Loucy (cell line): ENCODE measurements around the gene GNLY.

ENCODE experiments used
- H2AFZ ChIP-seq: fragments of 200-600 bp; sonication (generic); 2 replicates; pipeline ENCODE4 v1.6.0; 2016; ENCODE audit warnings: antibody characterized with exemption, mild to moderate bottlenecking, low read length, moderate library complexity
- H3F3A ChIP-seq: fragments of 200-600 bp; 2 replicates; pipeline ENCODE4 v1.6.0; 2016; ENCODE audit warnings: antibody characterized with exemption, low read depth, mild to moderate bottlenecking
- H3K27me3 ChIP-seq: fragments of 200-600 bp; sonication (generic); 2 replicates; pipeline ENCODE4 v1.6.1; 2014; ENCODE audit warnings: low read length, mild to moderate bottlenecking; ENCODE audit not compliant: insufficient read depth, poor library complexity, severe bottlenecking
- H3K36me3 ChIP-seq: fragments of 200-600 bp; sonication (generic); 2 replicates; pipeline ENCODE4 v1.6.1; 2016; ENCODE audit warnings: low read length; ENCODE audit not compliant: insufficient read depth
- H3K4me1 ChIP-seq: fragments of 200-600 bp; sonication (generic); 2 replicates; pipeline ENCODE4 v1.5.1; 2014; ENCODE audit warnings: low read length, mild to moderate bottlenecking; ENCODE audit not compliant: insufficient read depth, poor library complexity, severe bottlenecking
- H3K4me2 ChIP-seq: fragments of 200-600 bp; sonication (generic); 2 replicates; pipeline ENCODE4 v1.6.0; 2014; ENCODE audit warnings: antibody characterized with exemption, low read length, low read depth, mild to moderate bottlenecking; ENCODE audit not compliant: poor library complexity, severe bottlenecking
- H3K4me3 ChIP-seq: fragments of 200-600 bp; sonication (generic); 2 replicates; pipeline ENCODE4 v1.5.1; 2014; ENCODE audit warnings: low read length, mild to moderate bottlenecking, mixed read lengths; ENCODE audit not compliant: poor library complexity, severe bottlenecking
- H3K79me2 ChIP-seq: fragments of 200-600 bp; sonication (generic); 2 replicates; pipeline ENCODE4 v1.6.1; 2014; ENCODE audit warnings: low read length; ENCODE audit not compliant: insufficient read depth
- H3K9ac ChIP-seq: fragments of 200-600 bp; sonication (generic); 2 replicates; pipeline ENCODE4 v1.6.0; 2014; ENCODE audit warnings: mild to moderate bottlenecking, low read depth, low read length, moderate library complexity; ENCODE audit not compliant: poor library complexity, severe bottlenecking
- H3K9me2 ChIP-seq: fragments of 200-600 bp; sonication (generic); replicated peaks from 2 replicates; pipeline ENCODE4 v1.6.1; 2016; ENCODE audit warnings: low read depth, low read length, mixed read lengths
- H3K9me3 ChIP-seq: fragments of 200-600 bp; sonication (generic); 2 replicates; pipeline ENCODE4 v1.6.1; 2014; ENCODE audit warnings: mild to moderate bottlenecking, antibody characterized with exemption, low read length, low read depth; ENCODE audit not compliant: insufficient read depth
- H4K20me1 ChIP-seq: fragments of 200-600 bp; sonication (generic); 2 replicates; pipeline ENCODE4 v1.6.0; 2014; ENCODE audit warnings: antibody characterized with exemption, low read length, mild to moderate bottlenecking; ENCODE audit not compliant: insufficient read depth, poor library complexity, severe bottlenecking
- EZH2phosphoT487 ChIP-seq: fragments of 200-600 bp; IDR thresholded peaks from 2 replicates; pipeline ENCODE4 v1.6.1; 2018; ENCODE audit warnings: antibody characterized with exemption, mild to moderate bottlenecking, moderate library complexity, borderline replicate concordance
- TF ChIP-seq, protein P1 (sequence below): fragments of 200-600 bp; sonication (generic); conservative IDR thresholded peaks from 2 replicates; pipeline ENCODE4 v1.5.1; 2014; ENCODE audit warnings: mild to moderate bottlenecking, antibody characterized with exemption, low read length

The GNLY gene

DNA sequence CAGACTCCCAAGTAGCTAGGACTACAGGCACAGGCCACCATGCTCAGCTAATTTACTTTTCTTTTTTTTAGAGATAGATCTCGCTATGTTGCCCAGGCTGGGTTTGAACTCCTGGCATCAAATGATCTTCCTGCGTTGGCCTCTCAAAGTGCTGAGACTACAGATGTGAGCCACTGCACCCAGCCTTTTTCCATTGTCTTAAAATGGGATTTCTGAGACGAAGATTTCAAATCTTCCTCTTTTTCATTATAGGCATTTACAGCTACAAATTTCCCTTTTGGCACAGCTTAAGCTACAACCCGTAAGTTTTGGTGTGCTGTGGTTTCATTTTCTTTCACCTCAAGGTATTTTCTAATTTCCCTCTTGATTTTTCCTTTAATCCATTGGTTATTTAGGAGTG lies 8.6 kb downstream of the GNLY start:
- no peak overlapping the region for H3K4me3 ChIP-seq
- H3K9me2 ChIP-seq = no peaks in the 10 kb centered on the region
- H4K20me1 ChIP-seq = no peaks in the 10 kb centered on the region
- H3K4me1 ChIP-seq = peaks cover 17% of the 10 kb centered on the region
- H3K9me3 ChIP-seq = no peaks in the 10 kb centered on the region
- H3K36me3 ChIP-seq = no peaks in the 10 kb centered on the region
- no peaks in the 10 kb centered on the region for H3K79me2 ChIP-seq
- no peaks in the 10 kb centered on the region for H3F3A ChIP-seq
- TF ChIP-seq, protein P1, sequence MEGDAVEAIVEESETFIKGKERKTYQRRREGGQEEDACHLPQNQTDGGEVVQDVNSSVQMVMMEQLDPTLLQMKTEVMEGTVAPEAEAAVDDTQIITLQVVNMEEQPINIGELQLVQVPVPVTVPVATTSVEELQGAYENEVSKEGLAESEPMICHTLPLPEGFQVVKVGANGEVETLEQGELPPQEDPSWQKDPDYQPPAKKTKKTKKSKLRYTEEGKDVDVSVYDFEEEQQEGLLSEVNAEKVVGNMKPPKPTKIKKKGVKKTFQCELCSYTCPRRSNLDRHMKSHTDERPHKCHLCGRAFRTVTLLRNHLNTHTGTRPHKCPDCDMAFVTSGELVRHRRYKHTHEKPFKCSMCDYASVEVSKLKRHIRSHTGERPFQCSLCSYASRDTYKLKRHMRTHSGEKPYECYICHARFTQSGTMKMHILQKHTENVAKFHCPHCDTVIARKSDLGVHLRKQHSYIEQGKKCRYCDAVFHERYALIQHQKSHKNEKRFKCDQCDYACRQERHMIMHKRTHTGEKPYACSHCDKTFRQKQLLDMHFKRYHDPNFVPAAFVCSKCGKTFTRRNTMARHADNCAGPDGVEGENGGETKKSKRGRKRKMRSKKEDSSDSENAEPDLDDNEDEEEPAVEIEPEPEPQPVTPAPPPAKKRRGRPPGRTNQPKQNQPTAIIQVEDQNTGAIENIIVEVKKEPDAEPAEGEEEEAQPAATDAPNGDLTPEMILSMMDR = no peak
- TF ChIP-seq EZH2phosphoT487 = no peak
- no peaks in the 10 kb centered on the region for H3K27me3 ChIP-seq
- no peak overlapping the region for H2AFZ ChIP-seq
- no peak overlapping the region for H3K9ac ChIP-seq
- no peak overlapping the region for H3K4me2 ChIP-seq

DNA sequence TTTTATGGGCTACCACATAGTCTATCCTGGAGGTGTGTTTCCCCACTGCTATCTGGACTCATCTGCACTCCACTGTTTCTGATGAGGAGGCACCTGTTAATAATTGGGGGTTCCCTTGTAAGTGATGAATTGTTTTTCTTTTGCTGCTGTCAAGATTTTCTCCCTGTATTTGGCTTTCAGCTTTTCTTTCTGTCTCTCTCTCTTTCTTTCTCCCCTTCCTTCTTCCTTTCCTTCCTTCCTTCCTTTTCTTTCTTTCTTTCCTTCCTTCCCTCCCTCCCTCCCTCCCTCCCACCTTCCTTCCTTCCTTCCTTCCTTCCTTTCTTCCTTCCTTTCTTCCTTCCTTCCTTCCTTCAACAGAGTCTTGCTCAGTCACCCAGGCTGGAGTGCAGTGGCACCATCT lies 9.2 kb downstream of the GNLY start:
- H3K4me2 ChIP-seq = no peak overlapping the region

DNA sequence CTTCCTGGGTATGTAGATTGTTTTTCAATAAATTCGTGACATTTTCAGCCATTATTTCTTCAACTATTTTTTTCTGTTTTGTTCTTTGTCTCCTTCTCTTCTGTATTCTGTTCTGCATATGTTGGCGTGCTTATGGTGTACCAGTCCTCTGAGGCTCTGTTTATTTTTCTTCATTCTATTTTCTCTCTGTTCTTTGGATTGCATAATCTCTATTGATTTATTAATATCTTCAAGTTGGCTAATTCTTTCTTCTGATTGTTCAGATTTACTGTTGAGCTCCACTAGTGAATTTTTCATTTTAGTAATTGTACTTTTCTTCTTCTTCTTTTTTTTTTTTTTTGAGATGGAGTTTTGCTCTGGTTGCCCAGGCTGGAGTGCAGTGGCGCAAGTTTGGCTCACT lies 9.9 kb downstream of the GNLY start:
- Histone ChIP-seq H2AFZ (no peak overlapping the region), H3K4me3 (no peak overlapping the region), H3K27me3 (no peaks in the 10 kb centered on the region), H3K9ac (no peak overlapping the region), H3F3A (no peaks in the 10 kb centered on the region), H3K9me2 (no peaks in the 10 kb centered on the region), H3K79me2 (no peaks in the 10 kb centered on the region), H3K9me3 (no peaks in the 10 kb centered on the region), H3K4me2 (no peak overlapping the region), H4K20me1 (no peaks in the 10 kb centered on the region), H3K4me1 (peaks cover 8% of the 10 kb centered on the region), H3K36me3 (no peaks in the 10 kb centered on the region)
- TF ChIP-seq, protein P1 = no peak
- TF ChIP-seq EZH2phosphoT487 = no peak

More for the DNA sequence above, 9.2 kb downstream of the GNLY start:
- Histone ChIP-seq H3K79me2 (no peaks in the 10 kb centered on the region), H3K9me3 (no peaks in the 10 kb centered on the region), H2AFZ (no peak overlapping the region), H3K4me3 (no peak overlapping the region), H3K4me1 (peaks cover 11% of the 10 kb centered on the region), H4K20me1 (no peaks in the 10 kb centered on the region), H3K27me3 (no peaks in the 10 kb centered on the region), H3K36me3 (no peaks in the 10 kb centered on the region), H3K9me2 (no peaks in the 10 kb centered on the region), H3K9ac (no peak overlapping the region), H3F3A (no peaks in the 10 kb centered on the region)
- TF ChIP-seq, protein P1 = no peak
- TF ChIP-seq EZH2phosphoT487 = no peak
